ENCODE data around the gene CABP7. TPM values are rescaled to one million over a fixed set of nuclear protein-coding genes. Genes with fewer than 3 reads are reported as not detected.

The CABP7 gene
- total and polyA plus RNA-seq, 2 of the 13 experiments (the other 11 are each of a cell fraction or from before 2014, with no cell fraction given) = 0.08 TPM; not detected in 1

DNA sequence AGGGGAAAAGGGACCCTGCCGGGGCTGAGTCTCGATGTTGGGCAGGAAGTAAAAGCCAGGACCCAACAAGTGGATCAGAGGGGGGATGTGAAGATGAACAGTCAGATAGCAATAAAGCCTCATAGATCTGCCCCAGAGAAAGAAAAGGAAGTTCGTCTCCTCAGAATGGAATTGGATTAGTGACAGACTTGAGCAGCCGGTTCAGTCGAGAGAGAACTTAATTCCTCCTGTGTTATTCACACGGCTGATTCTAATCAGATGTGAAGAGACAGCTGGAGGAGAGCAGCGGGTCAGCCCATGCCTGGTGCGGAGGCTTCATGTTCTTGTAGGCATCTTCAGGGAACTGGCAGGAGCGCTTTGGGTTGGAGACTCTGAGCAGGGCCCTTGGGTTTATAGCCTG lies 29.3 kb upstream of the CABP7 start:
- ATAC-seq (no peak), FAIRE-seq (no peak), DNase-seq (ENCODE audit: low spot score) (no peak)
- no peak overlapping the region for H2AFZ ChIP-seq (ENCODE audit: low read length)
- H3K4me3 ChIP-seq (replicated peaks in 1 of 3; ENCODE audit: insufficient read depth in 1 of 3, low read depth in 2 of 3, low read length in 3 of 3) = no peak overlapping the region
- H3K27me3 ChIP-seq (ENCODE audit: control insufficient read depth in 1 of 2, insufficient read depth in 2 of 2, low read length in 2 of 2) = no peaks in the 10 kb centered on the region
- H3K79me2 ChIP-seq (ENCODE audit: insufficient read depth, low read length) = no peaks in the 10 kb centered on the region
- CTCF ChIA-PET (ENCODE audit: low intra/inter-chr PET ratio, low total read pairs) = interaction anchor here (1.7 to 2.1 kb wide), 2 partner anchors 315 to 398 kb away, joined by 8 to 12 read pairs; no protein-coding TSS in a partner anchor
- in situ Hi-C loops (cut with HindIII; ENCODE audit: extremely low pct_ligation_motif_present, low pct_unique_long_range_greater_than_20kb) = no loop called here
- 94% methylated on average over 8 of the region's 9 CpGs for WGBS (ENCODE audit: low lambda C conversion rate)
- H3K4me2 ChIP-seq (ENCODE audit: low read depth, low read length) = no peak overlapping the region
- intact Hi-C loops (cut with micrococcal nuclease; ENCODE audit: unreplicated experiment) = no loop called here
- H3K36me3 ChIP-seq (replicated peaks in 1 of 2; ENCODE audit: control insufficient read depth in 1 of 2, insufficient read depth in 2 of 2, low read length in 2 of 2) = peaks cover 6 to 13% of the 10 kb centered on the region in 2 experiments; a peak in 4 of 5 replicates
- no peaks in the 10 kb centered on the region for H4K20me1 ChIP-seq (ENCODE audit: insufficient read depth, low read length)
- H3K9me3 ChIP-seq (ENCODE audit: low read length) = no peaks in the 10 kb centered on the region
- H3K27ac ChIP-seq (ENCODE audit: extremely low read length, insufficient read depth, low read length) = no peak overlapping the region
- no TSS peak for BruUV-seq (replicated peaks)
- POLR2A ChIA-PET = no interaction called here
- no peaks in the 10 kb centered on the region for H3K4me1 ChIP-seq (ENCODE audit: insufficient read depth, low read length)
- H3K9ac ChIP-seq (ENCODE audit: insufficient read depth, low read depth, low read length) = no peak overlapping the region
- TF ChIP-seq, protein P1, sequence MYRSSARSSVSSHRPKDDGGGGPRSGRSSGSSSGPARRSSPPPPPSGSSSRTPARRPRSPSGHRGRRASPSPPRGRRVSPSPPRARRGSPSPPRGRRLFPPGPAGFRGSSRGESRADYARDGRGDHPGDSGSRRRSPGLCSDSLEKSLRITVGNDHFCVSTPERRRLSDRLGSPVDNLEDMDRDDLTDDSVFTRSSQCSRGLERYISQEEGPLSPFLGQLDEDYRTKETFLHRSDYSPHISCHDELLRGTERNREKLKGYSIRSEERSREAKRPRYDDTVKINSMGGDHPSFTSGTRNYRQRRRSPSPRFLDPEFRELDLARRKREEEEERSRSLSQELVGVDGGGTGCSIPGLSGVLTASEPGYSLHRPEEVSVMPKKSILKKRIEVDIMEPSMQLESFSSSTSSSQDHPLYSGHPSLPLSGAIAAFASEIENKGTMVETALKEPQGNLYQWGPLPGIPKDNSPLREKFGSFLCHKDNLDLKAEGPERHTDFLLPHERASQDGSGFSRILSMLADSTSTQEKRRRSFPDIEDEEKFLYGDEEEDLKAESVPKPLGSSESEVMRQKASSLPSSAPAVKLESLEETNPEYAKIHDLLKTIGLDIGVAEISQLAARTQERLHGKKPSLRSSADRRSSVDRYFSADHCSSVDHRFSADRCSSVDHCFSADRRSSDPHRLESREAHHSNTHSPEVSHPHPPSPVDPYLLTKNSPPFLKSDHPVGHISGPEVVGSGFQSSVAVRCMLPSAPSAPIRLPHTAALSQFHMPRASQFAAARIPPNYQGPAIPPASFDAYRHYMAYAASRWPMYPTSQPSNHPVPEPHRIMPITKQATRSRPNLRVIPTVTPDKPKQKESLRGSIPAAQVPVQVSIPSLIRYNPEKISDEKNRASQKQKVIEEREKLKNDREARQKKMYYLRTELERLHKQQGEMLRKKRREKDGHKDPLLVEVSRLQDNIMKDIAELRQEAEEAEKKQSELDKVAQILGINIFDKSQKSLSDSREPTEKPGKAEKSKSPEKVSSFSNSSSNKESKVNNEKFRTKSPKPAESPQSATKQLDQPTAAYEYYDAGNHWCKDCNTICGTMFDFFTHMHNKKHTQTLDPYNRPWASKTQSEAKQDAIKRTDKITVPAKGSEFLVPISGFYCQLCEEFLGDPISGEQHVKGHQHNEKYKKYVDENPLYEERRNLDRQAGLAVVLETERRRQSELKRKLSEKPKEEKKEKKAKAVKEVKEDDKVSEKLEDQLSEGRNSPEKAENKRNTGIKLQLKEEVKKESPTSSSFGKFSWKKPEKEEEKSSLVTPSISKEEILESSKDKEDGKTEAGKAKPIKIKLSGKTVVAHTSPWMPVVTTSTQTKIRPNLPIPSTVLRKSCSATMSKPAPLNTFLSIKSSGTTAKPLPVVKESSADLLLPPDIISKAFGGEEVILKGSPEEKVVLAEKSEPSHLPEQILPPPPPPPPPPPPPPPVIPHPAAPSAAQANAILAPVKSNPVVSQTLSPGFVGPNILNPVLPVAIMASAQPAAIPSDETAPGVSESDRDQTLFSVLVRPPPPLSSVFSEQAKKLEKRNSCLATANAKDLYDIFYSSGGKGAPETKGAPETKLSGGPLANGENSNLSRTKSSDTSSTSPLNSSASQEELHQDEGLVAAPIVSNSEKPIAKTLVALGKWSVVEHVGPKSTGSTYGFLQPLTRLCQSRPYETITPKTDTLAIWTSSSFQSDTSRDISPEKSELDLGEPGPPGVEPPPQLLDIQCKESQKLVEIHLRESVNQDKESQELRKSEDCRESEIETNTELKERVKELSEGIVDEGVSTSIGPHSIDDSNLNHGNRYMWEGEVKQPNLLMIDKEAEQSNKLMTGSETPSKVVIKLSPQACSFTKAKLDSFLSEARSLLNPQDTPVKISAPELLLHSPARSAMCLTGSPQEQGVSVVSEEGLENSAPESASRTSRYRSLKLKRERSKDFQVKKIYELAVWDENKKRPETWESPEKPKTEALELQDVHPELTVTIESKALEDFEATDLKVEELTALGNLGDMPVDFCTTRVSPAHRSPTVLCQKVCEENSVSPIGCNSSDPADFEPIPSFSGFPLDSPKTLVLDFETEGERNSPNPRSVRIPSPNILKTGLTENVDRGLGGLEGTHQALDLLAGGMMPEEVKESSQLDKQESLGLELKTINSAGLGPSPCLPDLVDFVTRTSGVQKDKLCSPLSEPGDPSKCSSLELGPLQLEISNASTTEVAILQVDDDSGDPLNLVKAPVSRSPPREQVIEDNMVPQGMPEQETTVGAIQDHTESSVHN (CRISPR knock-in tag; IDR thresholded peaks at IDR 0.05) = no peak
- TF ChIP-seq HIVEP1 (CRISPR knock-in tag; IDR thresholded peaks at IDR 0.05) = no peak
- no peak for TF ChIP-seq CENPX (CRISPR knock-in tag; IDR thresholded peaks at IDR 0.05)
- TF ChIP-seq, protein P2, sequence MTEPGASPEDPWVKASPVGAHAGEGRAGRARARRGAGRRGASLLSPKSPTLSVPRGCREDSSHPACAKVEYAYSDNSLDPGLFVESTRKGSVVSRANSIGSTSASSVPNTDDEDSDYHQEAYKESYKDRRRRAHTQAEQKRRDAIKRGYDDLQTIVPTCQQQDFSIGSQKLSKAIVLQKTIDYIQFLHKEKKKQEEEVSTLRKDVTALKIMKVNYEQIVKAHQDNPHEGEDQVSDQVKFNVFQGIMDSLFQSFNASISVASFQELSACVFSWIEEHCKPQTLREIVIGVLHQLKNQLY (CRISPR knock-in tag; IDR thresholded peaks at IDR 0.05) = no peak
- TF ChIP-seq, protein P3, sequence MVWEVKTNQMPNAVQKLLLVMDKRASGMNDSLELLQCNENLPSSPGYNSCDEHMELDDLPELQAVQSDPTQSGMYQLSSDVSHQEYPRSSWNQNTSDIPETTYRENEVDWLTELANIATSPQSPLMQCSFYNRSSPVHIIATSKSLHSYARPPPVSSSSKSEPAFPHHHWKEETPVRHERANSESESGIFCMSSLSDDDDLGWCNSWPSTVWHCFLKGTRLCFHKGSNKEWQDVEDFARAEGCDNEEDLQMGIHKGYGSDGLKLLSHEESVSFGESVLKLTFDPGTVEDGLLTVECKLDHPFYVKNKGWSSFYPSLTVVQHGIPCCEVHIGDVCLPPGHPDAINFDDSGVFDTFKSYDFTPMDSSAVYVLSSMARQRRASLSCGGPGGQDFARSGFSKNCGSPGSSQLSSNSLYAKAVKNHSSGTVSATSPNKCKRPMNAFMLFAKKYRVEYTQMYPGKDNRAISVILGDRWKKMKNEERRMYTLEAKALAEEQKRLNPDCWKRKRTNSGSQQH (CRISPR knock-in tag; IDR thresholded peaks at IDR 0.05; ENCODE audit: low read depth) = no peak
- no peak for TF ChIP-seq MXI1 (IDR thresholded peaks at IDR 0.05; ENCODE audit: borderline replicate concordance, low read depth, low read length)
- no peak for TF ChIP-seq ZSCAN22 (CRISPR knock-in tag; IDR thresholded peaks at IDR 0.05)
- no peak for TF ChIP-seq RCOR2 (CRISPR knock-in tag; IDR thresholded peaks at IDR 0.05)
- TF ChIP-seq MEIS2 (CRISPR knock-in tag; IDR thresholded peaks at IDR 0.05) = no peak
- no peak for TF ChIP-seq REPIN1 (CRISPR knock-in tag; IDR thresholded peaks at IDR 0.05; ENCODE audit: borderline replicate concordance, low read depth)
- TF ChIP-seq, protein P4, sequence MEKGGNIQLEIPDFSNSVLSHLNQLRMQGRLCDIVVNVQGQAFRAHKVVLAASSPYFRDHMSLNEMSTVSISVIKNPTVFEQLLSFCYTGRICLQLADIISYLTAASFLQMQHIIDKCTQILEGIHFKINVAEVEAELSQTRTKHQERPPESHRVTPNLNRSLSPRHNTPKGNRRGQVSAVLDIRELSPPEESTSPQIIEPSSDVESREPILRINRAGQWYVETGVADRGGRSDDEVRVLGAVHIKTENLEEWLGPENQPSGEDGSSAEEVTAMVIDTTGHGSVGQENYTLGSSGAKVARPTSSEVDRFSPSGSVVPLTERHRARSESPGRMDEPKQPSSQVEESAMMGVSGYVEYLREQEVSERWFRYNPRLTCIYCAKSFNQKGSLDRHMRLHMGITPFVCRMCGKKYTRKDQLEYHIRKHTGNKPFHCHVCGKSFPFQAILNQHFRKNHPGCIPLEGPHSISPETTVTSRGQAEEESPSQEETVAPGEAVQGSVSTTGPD (CRISPR knock-in tag; IDR thresholded peaks at IDR 0.05) = no peak
- TF ChIP-seq ZNF430 (CRISPR knock-in tag; IDR thresholded peaks at IDR 0.05) = no peak
- TF ChIP-seq PPARG (CRISPR knock-in tag; conservative IDR thresholded peaks at IDR 0.05) = no peak
- no peak for TF ChIP-seq SNAPC2 (CRISPR knock-in tag; IDR thresholded peaks at IDR 0.05)
- no peak for TF ChIP-seq MTF1 (CRISPR knock-in tag; IDR thresholded peaks at IDR 0.05)
